H1 (cell line): ENCODE data around the gene ABTB1. TPM values are rescaled to one million over a fixed set of nuclear protein-coding genes. Genes with fewer than 3 reads are reported as not detected.

Source experiments
- CTCF ChIA-PET: fragments of 300-600 bp; sonication (Branson Sonifier 250); formaldehyde crosslinking; loops from one replicate; lab custom pipeline; 2021; ENCODE audit not compliant: partially characterized antibody; lab: Charles Lee
- POLR2A ChIA-PET: fragments of 300-600 bp; sonication (Branson Sonifier 250); formaldehyde crosslinking; loops from one replicate; lab custom pipeline; 2021; ENCODE audit warnings: inconsistent platforms; ENCODE audit not compliant: partially characterized antibody; lab: Charles Lee
- DNase-seq, 2 experiments: peaks; one replicate each; pipeline versions ENCODE4 v3.0.0 to v3.0.0-alpha.2; 2010 to 2022; ENCODE audit warnings: low spot score in 2 of 2, low read depth in 1 of 2, mixed read lengths in 1 of 2
- FAIRE-seq: peaks from 2 replicates; lab custom pipeline; 2011; peaks lifted over from hg19 to GRCh38; lab: Jason Lieb, UNC
- H2AFZ ChIP-seq: 2 replicates; pipeline ENCODE4 v1.8.1; 2012; ENCODE audit warnings: low read length, inconsistent platforms
- H2AK5ac ChIP-seq: 2 replicates; pipeline ENCODE4 v1.6.1; 2013; ENCODE audit warnings: low read depth, low read length
- H2BK120ac ChIP-seq: replicated peaks from 2 replicates; pipeline ENCODE3; 2013; ENCODE audit warnings: low read depth, low read length, inconsistent platforms
- H2BK12ac ChIP-seq: 2 replicates; pipeline ENCODE4 v1.6.1; 2013; ENCODE audit warnings: low read depth, low read length
- H2BK15ac ChIP-seq: 2 replicates; pipeline ENCODE4 v1.6.1; 2013; ENCODE audit warnings: low read length
- H2BK20ac ChIP-seq: 2 replicates; pipeline ENCODE4 v1.6.1; 2013; ENCODE audit warnings: low read length
- H2BK5ac ChIP-seq: 2 replicates; pipeline ENCODE4 v1.6.1; 2013; ENCODE audit warnings: low read depth, low read length
- H3K14ac ChIP-seq: 2 replicates; pipeline ENCODE4 v1.6.1; 2013; ENCODE audit warnings: inconsistent platforms; ENCODE audit not compliant: insufficient read length
- H3K18ac ChIP-seq: 2 replicates; pipeline ENCODE4 v1.6.1; 2013; ENCODE audit warnings: low read length; ENCODE audit errors: extremely low read depth
- H3K23ac ChIP-seq: 2 replicates; pipeline ENCODE4 v1.6.1; 2013; ENCODE audit warnings: inconsistent platforms; ENCODE audit not compliant: insufficient read length
- H3K23me2 ChIP-seq: 2 replicates; pipeline ENCODE4 v1.6.1; 2013; ENCODE audit warnings: low read depth, low read length
- H3K27ac ChIP-seq: 2 replicates; pipeline ENCODE4 v1.6.1; 2011; ENCODE audit warnings: low read depth, low read length, inconsistent platforms
- H3K27me3 ChIP-seq, 4 experiments: replicated peaks in 1 of 4; 1 replicate in 1 of 4; 2 replicates in 3 of 4; pipeline versions ENCODE4 v1.6.1 to v1.8.1; 2011 to 2013; ENCODE audit warnings: low read length in 3 of 4, mild to moderate bottlenecking in 3 of 4, inconsistent platforms in 2 of 4, mixed read lengths in 2 of 4, moderate library complexity in 1 of 4; ENCODE audit not compliant: control insufficient read depth in 3 of 4, insufficient read depth in 3 of 4; ENCODE audit errors: extremely low read depth in 1 of 4
- H3K36me3 ChIP-seq, 4 experiments: 2 replicates each; pipeline versions ENCODE4 v1.6.1 to v1.8.1; 2011 to 2013; ENCODE audit warnings: mild to moderate bottlenecking in 4 of 4, low read length in 3 of 4, moderate library complexity in 2 of 4, control low read depth in 1 of 4, inconsistent platforms in 1 of 4; ENCODE audit not compliant: insufficient read depth in 4 of 4, control insufficient read depth in 2 of 4
- H3K4ac ChIP-seq: replicated peaks from 2 replicates; pipeline ENCODE3; 2013; ENCODE audit warnings: low read length, low read depth, mixed read lengths, inconsistent platforms; ENCODE audit not compliant: insufficient read length
- H3K4me1 ChIP-seq, 4 experiments: replicated peaks in 1 of 4; 1 replicate in 1 of 4; 2 replicates in 3 of 4; pipeline versions ENCODE4 v1.6.1 to v1.8.1; 2011 to 2013; ENCODE audit warnings: low read length in 3 of 4, inconsistent platforms in 2 of 4, mixed read lengths in 1 of 4; ENCODE audit not compliant: insufficient read depth in 4 of 4, control insufficient read depth in 3 of 4
- H3K4me2 ChIP-seq, 2 experiments: 2 replicates each; pipeline versions ENCODE4 v1.6.1 to v1.8.1; 2011 to 2013; ENCODE audit warnings: low read depth in 2 of 2, low read length in 2 of 2, control low read depth in 1 of 2, inconsistent platforms in 1 of 2, mild to moderate bottlenecking in 1 of 2; ENCODE audit not compliant: insufficient read depth in 1 of 2
- H3K4me3 ChIP-seq, 4 experiments: fragments of 200-600, 300-600 bp in 1 of 4; sonication (generic), shearing (Covaris generic), sonication (Bioruptor Twin) in 1 of 4; 2 replicates each; pipeline versions ENCODE4 v1.5.1 to v1.8.1; 2011 to 2016; ENCODE audit warnings: low read length in 4 of 4, low read depth in 3 of 4, control low read depth in 2 of 4, inconsistent platforms in 2 of 4, mild to moderate bottlenecking in 2 of 4, mixed read lengths in 1 of 4, moderate library complexity in 1 of 4; ENCODE audit not compliant: insufficient read depth in 2 of 4; ENCODE audit errors: extremely low read depth in 1 of 4
- H3K56ac ChIP-seq: replicated peaks from 2 replicates; pipeline ENCODE3; 2013; ENCODE audit warnings: low read depth, mild to moderate bottlenecking, mixed read lengths, low read length, inconsistent platforms; ENCODE audit not compliant: insufficient read length
- H3K79me1 ChIP-seq: 2 replicates; pipeline ENCODE4 v1.6.1; 2013; ENCODE audit warnings: low read depth, low read length, control low read depth
- H3K79me2 ChIP-seq, 2 experiments: 2 replicates each; pipeline versions ENCODE4 v1.6.1 to v1.8.1; 2012 to 2013; ENCODE audit warnings: low read length in 2 of 2, mild to moderate bottlenecking in 2 of 2, inconsistent platforms in 1 of 2; ENCODE audit not compliant: insufficient read depth in 2 of 2, control insufficient read depth in 1 of 2
- H3K9ac ChIP-seq, 4 experiments: replicated peaks in 1 of 4; 1 replicate in 1 of 4; 2 replicates in 3 of 4; pipeline versions ENCODE4 v1.6.1 to v1.8.1; 2011 to 2013; ENCODE audit warnings: low read depth in 3 of 4, low read length in 3 of 4, control low read depth in 2 of 4, mild to moderate bottlenecking in 2 of 4, moderate library complexity in 2 of 4, inconsistent platforms in 1 of 4; ENCODE audit errors: extremely low read depth in 1 of 4
- H3K9me3 ChIP-seq, 2 experiments: 2 replicates each; pipeline versions ENCODE4 v1.6.1 to v1.8.1; 2012 to 2013; ENCODE audit warnings: mild to moderate bottlenecking in 2 of 2, moderate library complexity in 2 of 2, control low read depth in 1 of 2, inconsistent platforms in 1 of 2, low read depth in 1 of 2, low read length in 1 of 2, mixed read lengths in 1 of 2; ENCODE audit not compliant: insufficient read depth in 2 of 2
- H4K20me1 ChIP-seq, 2 experiments: replicated peaks in 1 of 2; 2 replicates each; pipeline versions ENCODE3 to v1.8.1; 2011 to 2013; ENCODE audit warnings: inconsistent platforms in 2 of 2, low read length in 2 of 2, mild to moderate bottlenecking in 1 of 2; ENCODE audit not compliant: insufficient read depth in 2 of 2, control insufficient read depth in 1 of 2
- H4K5ac ChIP-seq: 2 replicates; pipeline ENCODE4 v1.6.1; 2013; ENCODE audit warnings: low read length, low read depth, mixed read lengths, inconsistent platforms; ENCODE audit not compliant: insufficient read length
- H4K8ac ChIP-seq: 2 replicates; pipeline ENCODE4 v1.8.0; 2013; ENCODE audit warnings: mild to moderate bottlenecking, moderate library complexity, low read length, inconsistent platforms; ENCODE audit not compliant: insufficient read depth; ENCODE audit errors: extremely low read depth
- H4K91ac ChIP-seq: replicated peaks from 2 replicates; pipeline ENCODE3; 2013; ENCODE audit warnings: low read length, mixed read lengths, inconsistent platforms; ENCODE audit not compliant: insufficient read length
- CHD2 ChIP-seq: IDR thresholded peaks from 2 replicates; pipeline ENCODE4 v1.6.1; 2012; ENCODE audit warnings: low read length, improper control_type of control experiment
- ZNF274 ChIP-seq: IDR thresholded peaks from 2 replicates; pipeline ENCODE4 v1.7.0; 2012; ENCODE audit warnings: low read length, borderline replicate concordance; ENCODE audit errors: extremely low read depth
- WGBS, 2 experiments: shearing (Covaris generic) in 1 of 2; methylation state at CpG; one replicate each; pipeline versions ENCODE4 v1.1.6 to v1.1.7; 2013 to 2015; ENCODE audit warnings: low lambda C conversion rate in 2 of 2, mixed read lengths in 2 of 2, inconsistent platforms in 1 of 2, low coverage in 1 of 2, missing lambda C conversion rate in 1 of 2; ENCODE audit not compliant: insufficient replicate concordance in 2 of 2, insufficient coverage in 1 of 2, insufficient read length in 1 of 2; ENCODE audit errors: extremely low coverage in 1 of 2, missing lambda C conversion rate in 1 of 2; 5-methylcytosine and 5-hydroxymethylcytosine counted together
- polyA plus RNA-seq, 7 experiments: library from polyadenylated mRNA; depleted of rRNA in 3 of 7; stranded (reverse) in 5 of 7; unstranded in 2 of 7; fragments of >200 nt in 5 of 7; fragments of 200-250 nt in 2 of 7; gene quantifications; 1 replicate in 5 of 7; 2 replicates in 1 of 7; 4 replicates in 1 of 7; pipeline versions ENCODE4 v1.2.1 to v1.2.3, GENCODE V29; 2011 to 2013; ENCODE audit warnings: missing spikeins in 2 of 7, mixed read lengths in 2 of 7
- total RNA-seq: library from RNA; stranded (reverse); fragmentation: NEBNext Ultra II Directional; extraction: Animal tissue kit (Norgen Biotek cat#: 25700); gene quantifications from 2 replicates; pipeline ENCODE4 v1.2.1, GENCODE V29; 2021

ABTB1 gene
- total and polyA plus RNA-seq, 2 of the 8 experiments (the other 6 are each of a cell fraction or from before 2014, with no cell fraction given) = 7.1 to 9.4 TPM

DNA sequence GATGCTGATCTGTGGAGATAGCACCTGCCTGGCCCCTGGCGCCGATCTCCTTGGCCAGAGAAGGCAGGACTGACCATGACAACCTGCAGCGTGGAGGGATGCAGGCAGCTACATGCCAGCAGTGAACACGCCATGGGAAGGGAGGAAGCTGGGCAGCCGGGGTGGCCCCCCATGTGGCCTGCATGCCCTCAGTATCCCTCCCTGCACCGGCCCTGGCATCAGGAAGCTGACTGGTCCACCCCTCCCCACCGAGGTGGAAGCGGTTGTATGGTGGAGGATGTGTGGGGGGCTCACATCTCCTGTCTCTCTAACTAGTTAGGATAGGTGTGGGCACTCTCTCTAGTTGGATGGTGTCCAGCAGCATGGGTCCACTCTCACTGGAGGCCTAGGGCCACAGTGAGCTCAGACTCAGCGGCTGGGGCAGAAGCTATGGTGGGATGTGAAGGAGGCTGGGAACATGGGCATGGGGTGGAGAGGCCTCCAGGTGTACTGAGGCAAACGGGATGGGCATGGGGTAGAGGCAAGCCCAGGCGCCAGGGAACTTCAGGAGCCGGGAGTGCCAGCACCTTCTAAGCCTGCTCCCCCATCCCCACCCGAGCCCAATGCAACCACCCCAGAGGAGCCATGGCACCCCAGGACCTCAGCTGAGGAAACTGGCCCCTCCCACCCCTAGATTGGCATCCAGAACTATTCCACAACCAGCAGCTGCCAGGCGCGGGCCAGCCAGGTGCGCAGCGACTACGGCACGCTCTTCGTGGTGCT lies 1.8 kb upstream of the ABTB1 start:
- TF ChIP-seq CHD2 (no peak), ZNF274 (no peak)
- Histone ChIP-seq H3K4me2 (no peak overlapping the region; a peak in 1 of 4 replicates), H3K27me3 (no peaks in the 10 kb centered on the region; a peak in 2 of 7 replicates), H2BK20ac (no peak overlapping the region), H2BK15ac (no peak overlapping the region), H2BK120ac (no peak overlapping the region), H3K4me3 (no peak overlapping the region), H3K56ac (no peak overlapping the region), H3K23me2 (peaks cover 12% of the 10 kb centered on the region; the same call in 1 of the 2 replicates), H3K36me3 (no peaks in the 10 kb centered on the region), H3K79me2 (no peaks in the 10 kb centered on the region), H4K5ac (no peak overlapping the region), H4K91ac (no peak overlapping the region), H3K27ac (no peak overlapping the region), H4K8ac (no peak overlapping the region), H2BK5ac (no peak overlapping the region), H3K23ac (no peak overlapping the region), H2AFZ (no peak overlapping the region), H3K4me1 (peaks cover 0 to 14% (median 10%) of the 10 kb centered on the region in 4 experiments; a peak in 6 of 7 replicates), H3K14ac (no peak overlapping the region), H2AK5ac (no peak overlapping the region), H2BK12ac (no peak overlapping the region), H3K4ac (no peak overlapping the region), H3K9ac (no peak overlapping the region), H4K20me1 (no peaks in the 10 kb centered on the region), H3K18ac (no peak overlapping the region), H3K79me1 (no peaks in the 10 kb centered on the region), H3K9me3 (no peaks in the 10 kb centered on the region)
- ChIA-PET POLR2A (interaction anchor here (0.9 to 1.4 kb wide), 2 partner anchors 8 to 73 kb away, joined by 4 to 5 read pairs; no protein-coding TSS in a partner anchor), CTCF (interaction anchor here (0.7 to 3.5 kb wide), 9 partner anchors 9 to 161 kb away, joined by 3 to 17 read pairs (median 3); no protein-coding TSS in a partner anchor)
- no peak for FAIRE-seq
- DNase-seq = no peak
- 92% methylated on average over 18 of the region's 20 CpGs; no CpG with 5 or more reads in 1 of the 2 experiments for WGBS, 2 experiments
